Stimulated activated CD8-positive, alpha-beta memory T cell treated with anti-CD3 and anti-CD28 coated beads, Interleukin-4, amount 100 ng/mL, for 24 hours (primary cell): ENCODE results near the gene PRDM2.

Source experiments
- DNase-seq: peaks from one replicate; pipeline ENCODE4 v3.0.0-alpha.2; 2020; ENCODE audit warnings: low read depth

Gene PRDM2

GRCh38 chr1:13735168-13735930 lies 35.4 kb downstream of the PRDM2 start:
- no peak for DNase-seq

- no peak for DNase-seq
Measured at GRCh38 chr1:13737398-13737797, 37.4 kb downstream of the PRDM2 start.

DNA sequence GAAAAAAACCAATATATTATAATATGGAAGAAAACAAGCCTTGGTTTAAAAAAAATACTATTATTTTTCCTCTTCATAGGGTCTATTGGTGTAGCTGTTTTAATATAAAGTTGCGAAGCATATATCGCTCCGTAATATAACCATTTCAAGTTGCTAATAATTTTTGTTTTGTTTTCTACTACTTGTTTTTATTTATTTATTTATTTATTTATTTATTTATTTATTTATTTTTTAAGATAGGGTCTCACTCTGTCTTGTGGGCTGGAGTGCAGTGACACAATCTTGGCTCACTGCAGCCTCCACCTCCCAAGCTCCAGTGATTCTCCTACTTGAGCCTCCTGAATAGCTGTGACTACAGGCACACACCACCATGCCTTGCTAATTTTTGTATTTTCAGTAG lies 46.4 kb downstream of the PRDM2 start:
- DNase-seq: no peak

DNA sequence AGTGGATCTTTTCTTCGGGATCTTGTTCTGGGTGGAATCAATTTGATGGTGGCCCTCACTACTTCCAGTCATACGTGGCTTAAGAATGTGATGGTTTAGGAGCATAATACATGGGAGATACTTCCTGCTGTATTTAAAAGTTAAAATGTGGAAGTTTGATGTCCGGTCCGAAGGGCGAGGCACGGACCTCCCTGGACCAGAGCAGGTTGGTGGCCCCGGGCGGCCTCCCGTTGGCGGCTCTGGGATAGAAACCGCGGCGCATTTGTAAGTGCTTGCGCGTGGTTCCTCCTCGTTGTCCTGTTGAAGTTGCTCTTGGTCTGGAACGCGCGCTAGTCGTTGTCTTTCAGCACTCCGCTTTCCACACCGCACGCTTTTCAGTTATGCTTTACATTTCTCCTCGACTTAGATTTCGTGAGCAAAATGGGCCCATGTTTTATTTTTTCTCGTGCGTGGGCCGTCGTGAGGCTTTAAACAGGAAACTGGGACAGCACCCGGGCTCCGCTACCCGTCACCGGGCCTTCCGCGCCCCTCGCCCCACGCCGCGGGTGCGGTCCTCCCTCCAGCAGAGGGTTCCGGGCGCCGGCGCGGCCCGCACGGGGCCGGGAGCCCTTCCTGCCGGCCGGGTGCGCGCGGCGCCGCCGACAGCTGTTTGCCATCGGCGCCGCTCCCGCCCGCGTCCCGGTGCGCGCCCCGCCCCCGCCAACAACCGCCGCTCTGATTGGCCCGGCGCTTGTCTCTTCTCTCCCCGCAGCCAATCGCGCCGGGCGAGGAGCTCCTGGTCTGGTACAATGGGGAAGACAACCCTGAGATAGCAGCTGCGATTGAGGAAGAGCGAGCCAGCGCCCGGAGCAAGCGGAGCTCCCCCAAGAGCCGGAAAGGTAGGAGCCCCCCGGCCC lies 48.9 kb downstream of the PRDM2 start:
- DNase-seq: peak; percentile 95

GRCh38 chr1:13749543-13750341 lies 49.8 kb downstream of the PRDM2 start:
- DNase-seq: peak; percentile 28

DNA sequence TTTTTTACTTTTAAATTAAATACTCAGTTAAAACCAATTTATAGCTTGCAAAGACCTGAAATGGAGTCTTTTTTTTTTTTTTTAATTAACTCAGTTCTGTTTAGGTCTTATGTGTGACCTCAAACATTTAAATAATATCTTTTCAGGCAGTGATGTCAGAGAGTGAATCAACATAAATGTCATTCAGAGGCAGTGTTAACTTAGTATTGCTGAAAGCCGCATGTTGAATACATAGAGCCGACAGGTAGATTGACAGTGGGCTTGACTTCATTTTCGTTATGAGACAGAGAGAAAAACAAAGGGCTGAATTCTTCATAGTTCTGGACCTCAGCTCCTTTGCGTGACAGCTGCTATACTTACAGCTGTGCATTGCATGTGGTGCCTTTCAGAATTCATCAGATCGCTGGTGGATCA lies 51.5 kb downstream of the PRDM2 start:
- no peak for DNase-seq

DNA sequence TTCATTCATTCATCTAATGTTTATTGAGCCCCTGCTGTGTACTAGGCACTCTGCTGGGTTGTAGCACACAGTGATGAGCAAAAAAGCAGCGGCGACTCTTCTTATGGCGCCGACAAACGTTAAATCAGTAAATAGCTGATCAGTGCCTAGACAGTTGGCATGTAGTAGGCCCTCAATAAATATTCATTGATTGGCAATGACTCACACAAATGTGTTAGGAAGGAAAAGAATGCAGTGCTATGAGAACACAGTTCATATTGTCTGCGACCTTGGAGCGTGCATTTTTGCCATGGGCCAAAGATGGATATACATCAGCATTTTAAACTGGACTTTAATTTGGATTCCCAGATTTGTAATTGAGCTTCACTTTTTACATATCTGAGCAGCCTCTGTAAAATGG lies 52.0 kb downstream of the PRDM2 start:
- DNase-seq: no peak

- no peak for DNase-seq
Measured at GRCh38 chr1:13752852-13753251, 52.9 kb downstream of the PRDM2 start.

DNA sequence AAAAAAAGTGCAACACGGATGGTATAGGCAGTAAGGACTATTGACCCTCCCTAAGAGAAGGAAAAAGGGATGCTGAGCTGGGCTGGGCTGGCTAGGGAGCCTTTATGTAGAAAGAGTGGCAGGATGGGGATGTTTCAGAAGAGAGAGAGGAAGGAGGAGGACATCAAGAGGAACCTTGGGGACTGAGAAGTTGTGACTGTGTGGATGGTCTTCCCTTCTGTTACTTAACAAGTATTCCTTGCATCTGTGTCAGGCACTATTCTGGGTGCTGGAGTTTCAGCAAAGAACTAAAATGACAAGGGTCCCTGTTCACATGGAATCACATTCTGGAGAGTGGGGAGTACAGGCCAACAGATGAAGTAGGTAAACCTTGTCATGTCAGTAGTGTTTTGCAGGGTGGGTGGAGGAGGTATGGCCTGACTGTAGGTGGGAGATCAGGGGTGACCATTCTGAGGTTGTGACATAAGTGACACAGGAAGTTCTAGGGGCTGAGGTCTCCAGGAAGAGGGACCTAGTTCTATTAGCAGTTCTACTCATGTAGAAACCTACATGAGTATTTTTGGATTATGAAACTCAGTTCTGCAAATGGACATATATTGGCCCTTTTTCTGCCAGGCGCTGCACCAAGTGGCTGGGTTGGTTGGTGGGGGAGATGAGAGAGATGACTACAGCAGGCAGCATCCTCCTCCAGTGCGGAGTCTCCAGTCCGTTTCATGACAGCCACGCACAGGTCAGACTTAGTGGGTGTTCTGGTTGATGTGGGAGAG lies 53.8 kb downstream of the PRDM2 start:
- no peak for DNase-seq

DNA sequence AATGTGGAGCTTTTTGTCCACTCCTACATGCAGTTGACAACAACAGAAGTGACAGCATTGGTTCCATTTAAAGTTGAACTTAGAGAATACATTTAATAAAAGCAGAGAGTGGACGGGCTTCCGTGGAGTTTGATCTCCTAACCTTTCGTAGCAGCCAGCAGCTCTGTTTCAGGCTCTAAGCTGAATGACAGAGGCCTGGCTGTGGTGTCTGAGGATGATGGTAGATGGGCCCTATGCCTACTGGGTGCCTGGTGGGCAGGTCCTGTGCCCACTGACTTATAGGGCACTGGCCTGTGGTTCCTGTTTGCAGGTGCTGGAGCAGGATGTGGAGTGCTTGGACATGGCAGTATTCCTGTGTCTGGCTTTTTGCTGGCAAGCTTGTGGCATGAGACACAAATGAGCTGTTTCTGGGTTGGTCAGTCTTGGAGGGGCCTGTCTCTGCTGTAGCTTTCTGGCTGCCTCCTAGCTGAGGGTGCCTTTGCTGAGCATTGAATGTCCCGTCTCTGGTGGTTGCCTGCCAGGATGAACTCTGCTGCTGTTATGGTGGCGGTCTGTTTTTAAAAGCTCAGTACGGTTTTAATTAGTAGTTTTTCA lies 54.6 kb downstream of the PRDM2 start:
- DNase-seq: no peak

GRCh38 chr1:13756557-13757315 lies 56.7 kb downstream of the PRDM2 start:
- no peak for DNase-seq

- no peak for DNase-seq
Measured at GRCh38 chr1:13757693-13758092, 57.7 kb downstream of the PRDM2 start.

DNA sequence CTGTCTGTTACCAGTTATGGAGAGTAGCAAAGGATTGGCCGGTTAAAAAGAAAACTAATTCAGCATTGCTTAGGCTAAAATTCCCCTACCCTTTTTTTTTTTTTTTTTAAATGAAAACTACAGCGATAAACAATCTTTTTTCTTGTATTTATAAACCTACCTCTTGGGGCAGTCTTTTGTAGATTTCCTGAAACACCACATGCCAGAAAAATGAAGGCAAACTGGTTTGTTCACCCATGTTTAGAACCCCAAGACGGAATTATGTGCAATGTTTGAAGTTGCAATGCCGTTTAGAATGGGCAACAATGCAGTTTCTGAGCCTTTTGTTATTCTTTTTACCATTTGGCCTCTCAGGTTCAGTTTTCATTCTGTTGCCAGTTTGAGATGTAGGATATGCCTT lies 59.1 kb downstream of the PRDM2 start:
- DNase-seq: no peak

DNA sequence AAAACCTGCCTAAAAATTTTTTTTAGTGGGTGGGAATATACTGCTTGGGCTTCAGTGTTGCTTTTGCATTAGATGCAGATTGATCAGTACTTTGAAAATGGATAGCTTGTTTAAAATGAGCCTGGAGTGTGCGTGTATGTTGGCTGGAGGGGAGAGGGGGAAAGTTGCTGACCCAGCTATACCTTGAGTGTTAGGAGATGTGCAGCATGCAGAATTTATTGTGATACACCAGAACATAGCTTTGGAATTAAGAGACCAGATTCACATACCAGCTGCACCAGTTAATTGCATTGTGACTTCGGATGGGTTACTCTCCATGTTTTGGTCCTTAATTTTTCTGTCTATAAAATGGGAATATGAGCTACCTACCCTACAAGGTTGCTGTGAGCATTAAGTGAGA lies 60.4 kb downstream of the PRDM2 start:
- no peak for DNase-seq

DNA sequence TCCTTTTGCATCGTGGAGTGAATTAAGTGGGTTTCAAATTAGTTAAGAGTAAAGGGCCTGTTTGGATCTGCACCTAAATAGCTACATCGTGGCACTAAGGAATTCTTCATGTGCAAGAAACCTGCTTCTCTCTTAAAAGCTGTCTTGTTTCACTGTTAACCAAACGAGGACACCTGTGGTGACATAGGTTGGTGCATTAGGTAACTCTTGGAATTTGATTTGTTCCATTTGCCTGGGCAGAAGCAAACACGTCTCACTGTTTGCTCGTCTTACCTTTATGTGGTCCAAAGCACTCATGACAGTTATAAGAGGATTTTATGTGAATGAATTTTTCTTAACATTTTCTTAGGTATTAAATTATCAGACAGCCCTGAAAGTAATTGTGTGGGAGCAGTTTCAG lies 60.9 kb downstream of the PRDM2 start:
- no peak for DNase-seq

DNA sequence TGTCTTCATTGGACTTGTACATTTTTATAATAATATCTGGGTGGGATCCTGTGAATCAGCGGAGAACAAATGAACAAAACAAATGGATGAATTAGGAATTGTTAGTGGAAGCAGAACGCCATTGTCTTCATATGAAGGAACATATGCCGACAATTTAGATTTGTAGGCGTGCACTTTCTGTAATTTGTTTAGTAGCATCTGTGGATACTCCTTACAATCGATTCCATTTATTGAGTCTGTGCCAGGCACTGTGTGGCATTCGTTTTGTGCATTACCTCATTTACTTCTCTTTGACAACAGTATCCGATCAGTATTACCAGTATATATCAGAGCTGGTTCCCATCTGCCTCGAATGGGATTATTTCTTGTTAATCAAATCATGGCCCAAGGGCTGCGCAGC lies 61.9 kb downstream of the PRDM2 start:
- no peak for DNase-seq

- no peak for DNase-seq
Measured at GRCh38 chr1:13762642-13763041, 62.7 kb downstream of the PRDM2 start.

GRCh38 chr1:13763222-13763621 lies 63.2 kb downstream of the PRDM2 start:
- no peak for DNase-seq

- DNase-seq: no peak
Measured at GRCh38 chr1:13763991-13764390, 64.0 kb downstream of the PRDM2 start.

DNA sequence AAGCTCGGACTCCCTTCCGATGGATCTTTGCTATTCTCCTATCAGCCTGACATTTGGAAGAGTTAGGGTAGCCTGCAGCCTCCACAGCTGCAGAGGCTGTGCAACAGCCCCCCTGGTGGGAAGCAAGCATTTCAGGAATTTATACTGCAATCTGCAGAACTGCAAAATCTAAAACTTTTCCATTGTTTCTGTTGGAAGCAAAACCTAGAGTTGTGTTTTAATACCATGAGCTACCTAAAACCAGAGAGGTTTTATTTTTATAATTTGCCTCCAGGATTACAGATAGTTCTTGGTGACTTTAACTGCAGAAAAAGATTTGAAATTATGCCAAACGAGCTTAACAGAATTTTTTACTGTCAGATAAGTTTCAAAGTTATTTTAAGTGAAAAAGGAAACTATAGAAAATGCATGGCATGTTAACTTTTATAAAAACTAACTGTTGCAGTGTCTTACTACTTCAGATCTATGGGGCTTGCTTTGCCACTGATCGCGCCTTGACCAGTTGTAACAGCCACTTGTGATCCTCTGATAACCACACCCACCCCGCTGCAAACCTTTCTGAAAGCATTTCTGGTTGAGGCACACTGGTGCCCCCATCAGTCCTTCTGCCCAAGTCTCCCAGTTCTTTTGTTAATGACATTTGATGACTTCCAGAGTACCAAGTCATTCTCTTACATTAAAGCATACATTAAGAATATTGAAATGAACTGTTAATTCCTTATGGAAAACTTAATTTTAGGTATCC lies 64.8 kb downstream of the PRDM2 start:
- DNase-seq: peak; percentile 15
